Superior temporal gyrus (tissue), 1 donor: ENCODE measurements around the gene ETV6.

ENCODE experiments used
- DNase-seq: peaks from one replicate; pipeline ENCODE4 v3.0.0-alpha.2; 2016; ENCODE audit errors: extremely low spot score

Gene ETV6

DNA sequence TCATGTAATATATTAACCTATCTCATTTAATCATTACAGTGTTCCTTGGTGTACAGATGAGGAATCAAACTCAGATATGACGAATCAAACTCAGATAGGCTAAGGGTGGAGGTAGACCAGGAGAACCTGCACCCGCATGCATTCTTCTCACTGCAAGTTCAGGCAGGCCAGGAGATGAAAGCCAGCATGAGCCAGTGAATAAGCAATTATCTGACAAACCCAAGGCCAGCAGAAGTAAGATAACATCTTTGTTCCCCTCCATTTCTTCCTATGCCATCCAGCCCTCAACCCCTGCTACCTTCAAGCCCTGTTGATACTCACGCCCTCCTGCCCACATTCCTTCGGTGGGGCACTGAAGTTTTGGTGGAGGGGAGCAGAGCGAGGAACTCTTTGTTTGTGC lies 152.2 kb downstream of the ETV6 start:
- DNase-seq: no peak

DNA sequence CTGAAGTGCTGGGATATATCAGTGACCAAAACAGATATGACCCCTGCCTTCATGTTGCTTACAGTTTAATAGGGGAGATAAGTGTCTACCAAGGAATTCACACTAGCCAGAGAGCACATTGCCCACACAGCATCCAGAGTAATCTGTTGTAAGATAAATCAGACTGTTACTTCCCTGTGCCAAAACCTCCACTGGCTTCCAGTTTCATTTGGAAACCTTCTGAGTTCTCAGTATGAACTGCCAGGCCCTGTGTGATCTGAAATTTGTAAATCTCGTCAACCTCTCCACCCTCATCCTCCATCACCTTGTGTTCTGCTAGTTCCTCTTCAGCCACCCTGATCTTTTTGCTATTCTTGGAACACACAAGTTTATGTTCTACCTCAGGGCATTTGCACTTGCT lies 154.7 kb downstream of the ETV6 start:
- no peak for DNase-seq

GRCh38 chr12:11805043-11805442 lies 155.6 kb downstream of the ETV6 start:
- DNase-seq: no peak

GRCh38 chr12:11805680-11806079 lies 156.2 kb downstream of the ETV6 start:
- DNase-seq: no peak

DNA sequence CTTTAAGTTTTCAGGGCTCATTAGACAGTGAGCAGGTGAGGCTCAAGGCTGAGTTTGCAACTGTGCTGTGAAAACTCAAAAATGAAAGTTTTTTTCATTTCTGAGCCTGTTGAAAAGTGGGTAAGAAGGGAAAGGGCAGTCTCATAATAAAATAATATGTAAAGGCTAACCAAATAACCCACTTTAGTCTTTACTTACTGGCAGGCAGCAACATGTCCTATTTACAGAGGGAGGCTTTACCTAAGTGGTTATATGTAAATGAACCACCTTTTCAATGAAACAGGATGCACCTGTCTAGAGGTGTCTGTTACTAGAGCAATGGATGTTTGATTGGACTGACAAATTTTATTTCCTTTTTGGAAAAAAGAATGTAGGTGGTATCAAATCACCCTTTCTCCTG lies 158.0 kb downstream of the ETV6 start:
- no peak for DNase-seq

GRCh38 chr12:11808931-11809330 lies 159.5 kb downstream of the ETV6 start:
- DNase-seq: no peak

- no peak for DNase-seq
These were observed 160.7 kb downstream of the ETV6 start for GRCh38 chr12:11810206-11810545.

DNA sequence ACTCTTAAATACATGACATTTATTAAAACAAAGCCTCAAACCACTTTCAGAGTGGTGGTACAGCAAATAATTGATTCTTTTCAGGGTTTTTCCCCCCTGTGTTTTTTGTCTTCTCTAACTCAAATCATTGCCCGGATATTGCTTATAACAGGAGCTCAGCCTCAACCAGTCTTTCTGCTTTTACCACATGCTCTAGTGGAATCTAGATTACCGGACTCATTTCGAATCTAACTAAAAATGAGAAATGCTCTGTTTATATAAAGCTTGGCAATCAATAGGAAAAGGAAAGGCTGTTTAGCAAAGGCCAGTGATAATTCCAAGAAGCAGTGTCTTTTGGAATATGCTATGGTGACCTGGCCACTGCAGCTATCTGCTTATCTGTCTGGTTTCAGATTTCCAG lies 161.5 kb downstream of the ETV6 start:
- DNase-seq: no peak

DNA sequence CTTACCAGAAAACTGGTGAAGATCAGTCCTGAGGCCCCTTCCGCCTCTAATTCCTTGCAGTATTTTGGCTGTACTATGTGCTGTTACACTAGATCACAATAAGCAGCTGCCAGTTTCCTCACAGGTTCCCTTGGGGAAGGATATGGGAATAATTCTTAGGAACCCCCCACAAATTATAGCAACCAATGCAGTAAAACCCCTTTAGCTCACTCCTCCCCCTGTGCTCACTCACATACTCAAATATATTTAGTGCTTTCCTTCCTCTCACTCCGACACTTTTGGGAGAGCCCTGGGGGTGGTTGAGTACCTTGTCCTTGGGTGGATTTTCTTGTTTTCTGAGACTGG lies 162.7 kb downstream of the ETV6 start:
- no peak for DNase-seq

GRCh38 chr12:11812586-11813437 lies 163.3 kb downstream of the ETV6 start:
- DNase-seq: peak; percentile 78

DNA sequence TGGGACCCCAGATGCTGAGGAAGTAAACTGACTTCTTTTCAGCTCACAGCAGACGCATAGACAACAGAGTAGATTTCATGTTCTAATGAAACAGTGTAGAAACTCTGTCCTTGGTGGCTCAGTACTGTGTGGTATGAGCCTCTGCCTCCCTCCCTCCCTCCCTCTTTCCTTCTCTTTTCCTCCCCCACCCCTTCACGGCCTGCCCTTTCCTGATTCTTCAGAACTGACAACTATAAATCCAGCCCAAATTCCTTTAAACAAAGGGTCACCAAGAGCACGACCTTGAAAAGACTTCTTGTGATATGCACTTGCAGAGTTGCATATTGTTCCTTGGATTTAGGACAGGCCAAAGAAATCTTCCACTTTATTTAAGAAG lies 164.0 kb downstream of the ETV6 start:
- no peak for DNase-seq

- DNase-seq: peak; percentile 82
These were observed 164.9 kb downstream of the ETV6 start for GRCh38 chr12:11814374-11814773.

DNA sequence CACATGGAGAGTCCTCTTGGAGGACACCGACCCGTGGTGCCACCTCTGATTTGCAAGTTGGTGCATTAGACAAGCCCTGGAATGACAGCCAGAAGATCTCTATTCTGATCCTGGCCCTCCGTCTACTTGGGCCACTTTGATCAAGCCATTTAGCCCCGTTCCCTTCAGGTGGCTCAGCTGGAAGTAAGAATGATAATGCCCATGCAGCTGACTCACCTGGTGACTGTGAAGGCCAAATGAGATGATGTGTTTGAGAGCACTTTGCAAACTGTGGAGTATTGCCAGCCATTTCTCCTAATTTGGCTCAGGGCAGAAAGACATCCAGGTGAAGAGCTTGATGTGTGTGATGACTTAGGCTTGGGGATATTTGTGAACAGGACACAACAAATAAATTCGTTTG lies 165.9 kb downstream of the ETV6 start:
- DNase-seq: no peak

DNA sequence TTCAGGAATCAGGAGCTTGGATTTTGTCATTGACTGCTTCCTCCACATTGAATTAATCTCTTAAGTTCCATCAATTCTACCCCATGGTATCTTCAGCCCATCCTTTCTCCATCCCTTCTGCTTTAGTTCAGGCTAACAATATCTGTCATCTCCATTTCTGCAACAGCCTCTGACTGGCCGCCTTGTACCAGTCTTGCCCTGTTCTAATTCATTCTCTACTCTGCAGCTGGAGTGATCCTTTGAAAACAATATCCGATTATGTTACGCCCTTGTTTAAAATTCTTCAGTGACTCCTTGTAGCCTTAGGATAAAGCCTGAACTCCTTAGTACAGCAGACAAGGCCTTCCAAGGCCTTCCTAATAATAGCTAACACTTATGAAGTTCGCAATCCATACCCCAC lies 170.2 kb downstream of the ETV6 start:
- peak; percentile 60 for DNase-seq

GRCh38 chr12:11820476-11820875 lies 171.0 kb downstream of the ETV6 start:
- no peak for DNase-seq

- no peak for DNase-seq
These were observed 172.1 kb downstream of the ETV6 start for GRCh38 chr12:11821386-11822080.

DNA sequence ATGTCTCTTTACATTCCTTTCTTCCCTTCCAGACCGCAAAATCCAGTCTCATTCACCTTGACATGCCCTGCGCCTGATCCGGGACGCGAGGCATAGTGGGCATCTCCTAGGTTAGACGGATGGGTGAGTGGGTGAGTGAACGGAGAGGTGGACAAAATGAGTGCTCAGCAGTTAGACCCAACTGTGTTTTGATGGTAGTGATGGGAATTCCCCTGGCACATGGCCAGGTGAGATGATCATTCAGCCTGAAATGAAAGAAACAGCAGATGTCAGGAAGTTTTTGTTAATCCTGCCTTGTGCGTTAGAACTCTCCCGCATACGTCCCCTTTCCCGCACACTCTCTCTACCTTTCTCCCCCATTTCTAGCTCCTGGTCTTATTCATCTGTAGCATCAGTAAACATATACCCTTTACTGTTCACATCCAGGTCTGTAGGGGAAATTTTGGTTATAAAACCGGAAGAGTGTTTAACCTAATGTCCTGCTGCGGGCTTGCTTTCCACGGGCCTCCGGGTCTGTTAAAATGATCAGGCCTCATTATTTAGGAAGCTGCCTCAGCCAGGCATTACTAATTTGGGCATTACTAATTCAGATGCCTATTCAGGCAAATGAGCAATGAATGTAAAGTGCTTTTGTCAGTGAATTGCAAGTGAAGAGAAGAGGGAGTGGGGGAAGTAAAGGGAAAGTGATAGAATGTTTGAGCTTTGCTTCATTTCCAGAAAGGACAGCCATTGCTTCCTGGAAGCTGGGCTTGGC lies 172.8 kb downstream of the ETV6 start:
- DNase-seq: no peak

- DNase-seq: no peak
These were observed 173.6 kb downstream of the ETV6 start for GRCh38 chr12:11823043-11823442.

- DNase-seq: no peak
These were observed 174.1 kb downstream of the ETV6 start for GRCh38 chr12:11823593-11823992.

DNA sequence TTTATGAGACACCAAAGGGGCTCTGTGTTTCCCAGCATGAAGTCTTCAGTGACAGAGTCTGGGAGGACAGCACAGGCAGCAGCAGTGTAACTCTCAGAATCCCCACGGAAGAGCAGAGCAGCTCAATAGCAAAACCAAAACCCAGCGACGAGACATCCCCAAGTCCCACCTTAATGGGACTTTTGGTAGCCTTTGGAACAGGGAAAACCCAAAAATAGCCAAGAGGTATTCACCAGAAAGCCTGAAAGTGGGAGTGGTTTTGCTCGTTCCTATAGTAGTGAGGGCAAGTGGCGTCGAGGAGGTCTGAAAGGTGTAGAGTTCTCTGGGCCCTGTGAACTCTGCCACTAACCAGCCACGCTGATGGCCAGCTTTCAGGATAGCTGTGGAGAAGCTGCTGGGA lies 174.6 kb downstream of the ETV6 start:
- DNase-seq: no peak

DNA sequence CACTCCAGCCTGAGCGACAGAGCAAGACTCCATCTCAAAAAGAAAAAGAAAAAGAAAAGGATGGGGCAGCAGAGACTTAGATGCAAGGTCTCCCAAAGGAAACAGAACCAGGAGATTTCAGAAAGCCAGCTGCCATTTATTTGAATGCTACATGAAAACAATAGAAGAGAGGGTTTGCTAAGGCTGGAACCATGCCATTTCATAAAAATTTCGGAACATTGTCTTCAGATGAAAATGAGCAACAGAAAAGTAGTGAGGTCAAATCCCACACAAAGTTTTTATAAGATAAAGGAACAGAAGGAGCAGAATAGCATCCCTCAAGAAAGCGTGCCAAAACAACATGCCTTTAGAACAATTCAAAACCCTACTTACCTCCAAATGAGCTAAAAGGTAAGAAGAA lies 175.3 kb downstream of the ETV6 start:
- no peak for DNase-seq

GRCh38 chr12:11825278-11825677 lies 175.8 kb downstream of the ETV6 start:
- no peak for DNase-seq

DNA sequence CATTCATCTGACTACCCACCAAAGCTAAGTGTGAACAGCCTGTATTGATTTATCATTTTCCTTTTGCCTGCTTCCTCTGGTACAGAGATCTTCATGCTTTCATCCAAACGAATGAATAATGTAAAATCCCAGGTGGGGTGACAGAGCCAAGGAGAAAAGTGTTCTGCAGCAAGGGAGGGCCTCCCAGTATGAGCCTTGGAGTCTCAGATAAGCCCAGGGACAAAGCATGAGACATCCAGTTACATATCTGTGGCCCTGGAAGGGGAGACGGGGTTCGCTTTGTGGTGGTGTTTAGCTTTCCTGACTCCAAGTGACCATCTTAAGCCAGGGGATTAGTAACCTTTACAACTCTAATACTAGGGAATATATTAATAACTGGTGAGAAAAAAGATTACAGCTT lies 177.1 kb downstream of the ETV6 start:
- no peak for DNase-seq
